Measurements from ENCODE around the gene TMIE.

DNA sequence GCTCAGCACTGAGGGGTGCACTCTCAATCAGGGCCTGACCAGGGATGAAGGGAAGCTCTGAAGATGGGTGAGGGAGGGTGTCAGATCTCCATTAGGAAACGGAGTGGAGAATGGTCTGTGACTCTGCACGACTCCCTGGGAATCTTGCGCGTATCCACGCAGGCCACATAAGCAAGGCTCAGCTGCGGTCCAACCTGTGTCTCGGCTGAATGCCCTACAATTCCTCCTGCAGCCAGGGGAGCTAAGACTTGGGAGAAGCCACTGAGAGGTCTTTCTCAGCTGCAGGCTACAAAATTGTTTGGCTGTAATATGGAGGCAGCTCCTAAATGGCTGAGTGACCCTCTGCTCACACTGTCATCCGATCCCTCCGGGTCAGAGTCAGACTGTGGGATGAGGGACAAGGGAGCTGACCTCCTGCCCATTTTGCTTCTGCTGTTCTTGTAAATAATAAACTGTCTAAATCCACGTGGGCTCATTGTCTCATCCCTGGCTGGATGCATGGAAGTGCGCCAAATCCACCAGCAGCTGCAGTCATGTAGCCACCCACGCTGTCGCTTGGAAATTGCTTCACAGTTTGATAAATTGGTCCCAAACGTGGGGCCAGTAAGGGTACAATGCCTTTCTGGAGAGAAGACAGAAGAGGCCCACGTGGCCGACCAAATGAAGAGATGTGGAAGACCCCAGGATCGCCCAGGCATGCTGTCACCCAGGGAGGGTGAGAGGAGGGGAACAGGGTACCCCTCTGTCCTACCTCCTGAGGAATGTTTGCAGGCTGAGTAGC is 38.2 kb upstream of the TMIE start:
- TF ChIP-seq HINFP (tag; conservative IDR thresholded peaks at IDR 0.05; ENCODE audit: low read depth) (no peak), POLR2AphosphoS5 (IDR thresholded peaks at IDR 0.05; ENCODE audit: control insufficient read depth, insufficient read depth, low read depth, low read length) (no peak), NCOA2 (IDR thresholded peaks at IDR 0.05; ENCODE audit: partially characterized antibody in 2 of 2) (no peak)

Measured in K562 (cell line).